ENCODE data around the gene PKN1.
A peak's percentile ranks its signal among the peaks of the same experiment; 100 is the strongest.
"Not testable (repeated sequence)": the region's sequence is repeated elsewhere in the genome, so short reads cannot be mapped to it uniquely, and the experiment has no call there.

The PKN1 gene

DNA sequence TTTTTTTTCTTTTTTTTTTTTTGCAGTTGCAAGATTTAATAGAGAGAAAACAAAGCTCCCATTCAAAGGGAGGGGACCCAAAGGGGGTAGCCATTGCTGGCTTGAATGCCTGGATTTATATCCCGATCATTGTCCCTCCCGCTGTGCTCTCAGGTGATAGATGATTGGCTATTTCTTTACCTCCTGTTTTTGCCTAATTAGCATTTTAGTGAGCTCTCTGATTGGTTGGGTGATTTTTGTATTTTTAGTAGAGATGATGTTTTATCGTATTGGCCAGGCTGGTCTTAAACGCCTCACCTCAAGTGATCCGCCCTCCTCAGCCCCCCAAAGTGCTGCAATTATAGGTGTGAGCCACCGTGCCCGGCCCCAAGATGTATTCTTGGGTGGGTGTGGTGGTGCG is 71.5 kb downstream of the PKN1 start:
- Mint-ChIP-seq H3K4me1 (peaks cover 53% of the 10 kb centered on the region), H3K27me3 (peaks cover 22% of the 10 kb centered on the region)
- DNase-seq, H3K9me3 Mint-ChIP-seq, H3K27ac Mint-ChIP-seq, H3K36me3 Mint-ChIP-seq, H3K4me3 Mint-ChIP-seq: not testable (repeated sequence)
- CTCF ChIA-PET = interaction anchor here (0.6 to 4.5 kb wide), 10 partner anchors 8 to 64 kb away, joined by 3 to 39 read pairs (median 6); partner anchors contain the start of gene DNAJB1

- H3K27me3 Mint-ChIP-seq = peaks cover 22% of the 10 kb centered on the region
- peaks cover 61% of the 10 kb centered on the region for H3K4me1 Mint-ChIP-seq
- H3K4me3 Mint-ChIP-seq = peak overlapping the region; percentile 26
- DNase-seq = peak; percentile 81
- CTCF ChIA-PET = interaction anchor here (1.3 to 4.5 kb wide), 9 partner anchors 10 to 124 kb away, joined by 3 to 39 read pairs (median 10); partner anchors contain the start of genes DNAJB1, GIPC1 and NDUFB7
- peak overlapping the region; percentile 95 for H3K27ac Mint-ChIP-seq
- H3K36me3 Mint-ChIP-seq = no peaks in the 10 kb centered on the region
- H3K9me3 Mint-ChIP-seq = no peaks in the 10 kb centered on the region
Observed at GRCh38 chr19:14505488-14506239, 72.6 kb downstream of the PKN1 start.

GRCh38 chr19:14507704-14508542 is 74.8 kb downstream of the PKN1 start:
- Mint-ChIP-seq H3K4me1 (peaks cover 72% of the 10 kb centered on the region), H3K27ac (peak overlapping the region; percentile 95), H3K9me3 (no peaks in the 10 kb centered on the region), H3K27me3 (peaks cover 17% of the 10 kb centered on the region), H3K4me3 (no peak overlapping the region), H3K36me3 (peaks cover 3% of the 10 kb centered on the region)
- CTCF ChIA-PET = interaction anchor here (0.9 to 4.5 kb wide), 6 partner anchors 10 to 48 kb away, joined by 4 to 30 read pairs (median 8); no protein-coding TSS in a partner anchor
- no peak for DNase-seq

DNA sequence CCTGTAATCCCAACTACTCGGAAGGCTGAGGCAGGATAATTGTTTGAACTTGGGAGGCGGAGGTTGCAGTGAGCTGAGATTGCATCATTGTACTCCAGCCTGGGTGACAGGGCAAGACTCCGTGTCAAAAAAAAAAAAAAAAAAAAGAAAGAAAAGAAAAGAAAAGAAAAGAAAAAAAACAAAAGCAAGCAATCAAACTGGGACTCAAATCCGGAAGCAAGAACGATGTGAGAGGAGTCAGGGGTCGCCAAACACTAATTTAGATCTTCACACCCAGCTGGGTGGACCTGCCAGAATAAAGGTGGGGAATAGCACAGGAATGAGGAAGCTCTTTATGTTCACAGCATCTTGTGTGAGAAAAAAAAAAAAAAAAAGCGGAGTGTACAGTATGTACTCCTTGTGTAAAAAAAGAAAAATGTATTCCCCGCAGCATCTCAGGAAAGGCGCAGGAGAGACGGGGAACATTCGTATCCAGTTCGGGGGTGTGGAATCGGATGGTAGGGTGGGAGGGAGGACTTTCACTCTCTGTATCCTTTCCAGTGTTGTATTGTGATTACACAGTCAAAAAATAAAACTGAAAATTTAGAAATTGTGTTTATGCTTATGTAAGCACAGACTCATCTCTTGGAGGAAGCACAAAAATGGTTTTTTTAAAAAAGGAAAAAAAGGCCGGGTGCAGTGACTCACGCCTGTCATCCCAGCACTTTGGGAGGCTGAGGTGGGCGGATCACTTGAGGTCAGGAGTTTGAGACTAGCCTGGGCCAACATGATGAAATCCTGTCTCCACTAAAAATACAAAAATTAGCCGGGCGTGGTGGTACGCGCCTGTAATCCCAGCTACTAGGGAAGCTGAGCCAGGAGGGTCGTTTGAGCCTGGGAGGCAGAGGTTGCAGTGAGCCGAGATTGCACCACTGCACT is 77.5 kb downstream of the PKN1 start:
- Mint-ChIP-seq H3K4me1 (peaks cover 72% of the 10 kb centered on the region), H3K4me3 (no peak overlapping the region), H3K27ac (peak overlapping the region; percentile 70), H3K27me3 (peaks cover under 1% of the 10 kb centered on the region), H3K36me3 (peaks cover 23% of the 10 kb centered on the region), H3K9me3 (no peaks in the 10 kb centered on the region)
- DNase-seq = no peak
- CTCF ChIA-PET = no interaction called here

DNA sequence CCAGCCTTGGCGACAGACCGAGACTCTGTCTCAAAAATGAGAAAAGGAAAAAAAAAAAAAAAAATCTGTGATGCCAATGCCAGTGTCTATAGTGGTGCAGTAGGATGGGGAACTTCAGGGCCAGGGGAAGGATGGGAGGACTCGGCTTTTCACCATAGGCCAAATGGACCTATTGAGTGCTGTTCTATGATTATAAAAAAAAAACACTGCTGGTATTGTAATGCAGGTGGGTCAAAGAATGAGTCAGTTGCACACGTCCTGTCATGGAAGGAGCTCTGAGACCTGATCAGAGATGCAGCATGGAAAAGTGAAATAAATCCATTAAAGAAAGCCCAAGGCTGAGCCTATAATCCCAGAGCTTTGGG is 78.1 kb downstream of the PKN1 start:
- no peaks in the 10 kb centered on the region for H3K9me3 Mint-ChIP-seq
- peaks cover 72% of the 10 kb centered on the region for H3K4me1 Mint-ChIP-seq
- CTCF ChIA-PET = no interaction called here
- no peaks in the 10 kb centered on the region for H3K27me3 Mint-ChIP-seq
- peaks cover 29% of the 10 kb centered on the region for H3K36me3 Mint-ChIP-seq
- no peak for DNase-seq
- no peak overlapping the region for H3K4me3 Mint-ChIP-seq
- peak overlapping the region; percentile 56 for H3K27ac Mint-ChIP-seq

- H3K4me1 Mint-ChIP-seq = peaks cover 68% of the 10 kb centered on the region
- H3K9me3 Mint-ChIP-seq = no peaks in the 10 kb centered on the region
- no peak for DNase-seq
- CTCF ChIA-PET = interaction anchor here (0.6 kb wide), 1 partner anchor 8 kb away, joined by 3 read pairs; no protein-coding TSS in a partner anchor
- peaks cover 41% of the 10 kb centered on the region for H3K36me3 Mint-ChIP-seq
- H3K27me3 Mint-ChIP-seq = no peaks in the 10 kb centered on the region
- H3K27ac Mint-ChIP-seq = no peak overlapping the region
- H3K4me3 Mint-ChIP-seq = no peak overlapping the region
Observed at GRCh38 chr19:14512406-14512961, 79.4 kb downstream of the PKN1 start.

DNA sequence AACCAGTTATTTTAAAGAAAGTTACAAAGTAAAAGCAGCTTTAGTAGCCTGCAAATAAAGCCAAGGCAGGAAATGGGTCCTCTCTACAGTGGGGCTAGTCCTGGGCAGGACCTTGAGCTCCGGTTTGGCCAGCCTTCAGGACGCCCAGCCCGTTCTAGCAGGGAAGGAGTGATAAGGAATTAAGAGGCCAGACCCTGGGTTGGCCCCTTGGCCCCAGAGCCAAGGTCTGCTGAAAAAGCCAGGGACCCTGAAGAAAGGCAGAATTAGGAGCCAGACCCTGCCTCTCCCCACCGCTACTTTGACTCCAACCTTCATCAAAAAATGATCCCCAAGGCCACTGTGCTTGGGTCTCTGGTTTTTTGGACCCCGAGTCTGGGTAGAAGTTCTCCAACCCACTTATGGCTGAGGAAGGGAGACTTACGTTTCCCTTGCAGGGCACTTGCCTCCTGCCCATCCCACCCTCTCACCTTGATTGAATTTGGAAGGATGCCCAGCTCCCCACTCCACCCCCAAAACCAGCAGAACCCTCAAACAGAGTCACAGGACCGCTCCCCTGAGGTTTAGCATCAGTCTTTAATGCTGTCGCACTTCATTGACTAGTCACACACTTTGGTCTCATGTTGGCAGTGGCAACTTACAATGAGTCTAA is 81.2 kb downstream of the PKN1 start:
- Mint-ChIP-seq H3K36me3 (peaks cover 43% of the 10 kb centered on the region), H3K27ac (peak overlapping the region; percentile 45), H3K4me3 (no peak overlapping the region), H3K4me1 (peaks cover 60% of the 10 kb centered on the region), H3K9me3 (no peaks in the 10 kb centered on the region), H3K27me3 (no peaks in the 10 kb centered on the region)
- CTCF ChIA-PET = interaction anchor here (0.6 to 5.6 kb wide), 2 partner anchors 9 to 19 kb away, joined by 3 to 39 read pairs; no protein-coding TSS in a partner anchor
- DNase-seq = no peak

DNA sequence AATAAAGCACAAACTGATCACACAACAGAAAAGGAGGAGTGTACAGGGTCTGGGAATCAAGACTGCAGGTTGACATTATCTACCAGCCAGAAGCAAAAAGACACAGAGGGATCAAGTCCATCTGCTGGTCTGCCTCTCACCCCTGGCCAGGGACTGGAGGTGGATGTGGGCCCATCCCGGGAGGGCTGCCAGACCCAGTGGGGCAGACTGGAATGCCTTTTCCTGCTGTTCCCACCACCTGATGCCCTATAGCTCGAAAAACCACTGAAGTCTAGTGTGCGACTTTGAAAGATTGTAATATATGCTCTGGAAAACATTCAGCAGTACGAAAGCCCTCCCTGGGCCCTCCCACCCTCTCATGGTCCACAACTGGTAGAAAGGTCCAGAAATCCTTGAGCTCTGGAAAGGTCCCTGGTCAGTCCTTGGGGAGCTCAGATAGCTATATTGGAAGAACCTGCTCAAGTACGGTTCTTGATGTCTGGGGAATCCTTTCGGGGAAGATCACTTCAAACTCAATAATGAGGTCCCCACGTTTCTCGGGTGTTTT is 82.5 kb downstream of the PKN1 start:
- CTCF ChIA-PET = interaction anchor here (1.1 to 5.6 kb wide), 2 partner anchors 10 to 35 kb away, joined by 3 to 39 read pairs; no protein-coding TSS in a partner anchor
- no peak for DNase-seq
- Mint-ChIP-seq H3K9me3 (no peaks in the 10 kb centered on the region), H3K4me3 (peak overlapping the region; percentile 93), H3K4me1 (peaks cover 62% of the 10 kb centered on the region), H3K27ac (peak overlapping the region; percentile 73), H3K27me3 (no peaks in the 10 kb centered on the region), H3K36me3 (peaks cover 45% of the 10 kb centered on the region)

DNA sequence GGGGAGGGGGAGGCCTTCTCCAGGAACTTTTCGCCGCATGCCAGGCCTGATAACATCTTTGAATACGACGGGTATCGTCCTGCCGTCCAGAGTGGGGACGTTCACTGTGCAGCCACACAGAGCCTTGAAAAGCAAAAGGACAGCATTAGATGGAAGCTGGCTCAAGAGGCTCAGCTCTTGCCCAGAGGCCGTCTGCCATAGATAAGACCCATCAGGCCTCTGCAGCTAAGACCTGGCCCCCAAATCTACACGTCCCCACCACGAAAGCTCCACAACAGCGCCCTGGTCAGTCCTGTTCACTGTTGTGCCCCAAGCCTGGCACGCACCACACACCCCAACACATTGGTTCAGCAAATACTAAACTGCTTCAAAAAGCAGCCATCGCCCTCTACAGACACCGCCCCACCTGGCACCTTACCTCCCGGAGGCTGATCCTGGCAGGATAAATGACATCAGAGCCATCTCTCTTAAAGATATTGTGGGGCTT is 83.0 kb downstream of the PKN1 start:
- CTCF ChIA-PET = interaction anchor here (1.1 to 5.6 kb wide), 2 partner anchors 11 to 35 kb away, joined by 3 to 39 read pairs; no protein-coding TSS in a partner anchor
- Mint-ChIP-seq H3K27me3 (no peaks in the 10 kb centered on the region), H3K4me3 (peak overlapping the region; percentile 93), H3K36me3 (peaks cover 45% of the 10 kb centered on the region), H3K9me3 (no peaks in the 10 kb centered on the region), H3K27ac (peak overlapping the region; percentile 82), H3K4me1 (peaks cover 57% of the 10 kb centered on the region)
- peak; percentile 47 for DNase-seq

DNA sequence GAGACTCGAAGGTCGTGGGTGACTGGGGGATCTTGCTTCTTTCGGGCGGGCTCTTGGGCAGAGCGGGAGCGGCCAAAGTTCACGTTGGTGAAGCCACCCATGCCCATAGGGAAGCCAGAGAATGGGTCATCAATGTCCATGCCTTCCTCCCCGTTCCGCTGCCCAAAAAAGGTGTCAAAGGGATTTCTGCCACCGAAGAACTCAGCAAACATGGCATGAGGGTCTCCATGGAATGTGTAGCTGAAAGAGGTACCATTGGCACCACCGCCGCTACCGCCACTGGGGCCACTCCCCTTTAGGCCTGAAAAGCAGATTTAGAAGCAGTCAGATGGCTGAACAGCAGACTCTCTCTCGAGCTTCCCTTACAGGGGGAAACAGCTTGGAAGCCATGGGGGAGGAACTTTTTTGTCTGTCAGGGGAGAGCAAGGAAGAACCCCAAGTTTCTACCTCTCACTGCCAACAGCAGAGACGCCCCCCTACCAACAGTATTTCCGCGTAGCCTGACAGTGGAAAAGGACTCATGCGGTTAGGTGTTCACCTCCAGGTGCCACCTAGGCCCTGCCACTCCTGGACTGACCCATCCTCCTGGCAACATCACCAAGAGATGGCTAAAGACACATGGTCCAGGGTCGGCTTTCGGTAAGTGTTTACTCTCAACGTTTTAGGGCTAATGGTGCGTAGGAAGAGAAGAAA is 83.8 kb downstream of the PKN1 start:
- peaks cover 61% of the 10 kb centered on the region for H3K4me1 Mint-ChIP-seq
- peak; percentile 49 for DNase-seq

DNA sequence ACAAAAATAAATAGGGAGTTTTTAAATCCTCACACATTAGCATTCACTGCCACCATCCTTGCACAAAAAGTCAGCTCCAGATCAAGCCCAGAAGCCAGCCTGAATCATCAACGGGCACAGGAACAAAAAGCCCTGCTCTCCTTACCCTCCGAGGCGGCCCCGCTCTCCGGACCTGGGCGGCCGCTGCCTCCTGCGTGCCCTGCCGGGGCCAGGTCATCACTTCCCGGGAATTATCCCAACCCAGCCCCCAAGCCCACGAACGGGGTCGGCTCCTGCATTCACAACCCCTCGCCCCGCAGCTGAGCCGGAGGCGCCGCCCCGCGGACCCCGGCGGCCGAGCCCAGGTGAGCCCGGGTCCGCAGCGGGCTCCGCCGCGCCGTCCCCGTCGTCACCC is 84.3 kb downstream of the PKN1 start:
- no peaks in the 10 kb centered on the region for H3K27me3 Mint-ChIP-seq

More for the DNA sequence above, 83.8 kb downstream of the PKN1 start:
- CTCF ChIA-PET = interaction anchor here (1.1 to 5.6 kb wide), 3 partner anchors 12 to 36 kb away, joined by 3 to 39 read pairs (median 4); no protein-coding TSS in a partner anchor
- Mint-ChIP-seq H3K27me3 (no peaks in the 10 kb centered on the region), H3K9me3 (no peaks in the 10 kb centered on the region), H3K4me3 (peak overlapping the region; percentile 93), H3K27ac (peak overlapping the region; percentile 82), H3K36me3 (peaks cover 42% of the 10 kb centered on the region)

More for the DNA sequence above, 84.3 kb downstream of the PKN1 start:
- Mint-ChIP-seq H3K4me1 (peaks cover 64% of the 10 kb centered on the region), H3K9me3 (no peaks in the 10 kb centered on the region), H3K36me3 (peaks cover 42% of the 10 kb centered on the region), H3K4me3 (peak overlapping the region; percentile 93), H3K27ac (peak overlapping the region; percentile 82)
- DNase-seq = no peak
- CTCF ChIA-PET = interaction anchor here (1.5 to 5.6 kb wide), 2 partner anchors 12 to 36 kb away, joined by 4 to 39 read pairs; no protein-coding TSS in a partner anchor
